Stomach (tissue), 4 donors: ENCODE results near the gene OR56B1.

ENCODE experiments used
- POLR2A ChIP-seq, 4 donors: fragments of 450-650 bp; IDR thresholded peaks; one replicate each; pipeline ENCODE4 v1.6.1; 2016; ENCODE audit warnings: antibody characterized with exemption in 4 of 4, control low read depth in 2 of 4, mild to moderate bottlenecking in 1 of 4, moderate library complexity in 1 of 4
- POLR2AphosphoS5 ChIP-seq, 3 donors: sonication (generic); formaldehyde crosslinking; IDR thresholded peaks; one replicate each; pipeline ENCODE4 v1.6.1; 2016; ENCODE audit warnings: antibody characterized with exemption in 3 of 3
- TF ChIP-seq, protein P1 (sequence below), 7 experiments: fragments of 450-650 bp in 4 of 7; fragments of 200-600 bp in 3 of 7; sonication (generic) in 3 of 7; IDR thresholded peaks; one replicate each; pipeline ENCODE4 v1.5.1; 2016 to 2019; ENCODE audit warnings: antibody characterized with exemption in 7 of 7, control low read depth in 2 of 7, mild to moderate bottlenecking in 1 of 7

DNA sequence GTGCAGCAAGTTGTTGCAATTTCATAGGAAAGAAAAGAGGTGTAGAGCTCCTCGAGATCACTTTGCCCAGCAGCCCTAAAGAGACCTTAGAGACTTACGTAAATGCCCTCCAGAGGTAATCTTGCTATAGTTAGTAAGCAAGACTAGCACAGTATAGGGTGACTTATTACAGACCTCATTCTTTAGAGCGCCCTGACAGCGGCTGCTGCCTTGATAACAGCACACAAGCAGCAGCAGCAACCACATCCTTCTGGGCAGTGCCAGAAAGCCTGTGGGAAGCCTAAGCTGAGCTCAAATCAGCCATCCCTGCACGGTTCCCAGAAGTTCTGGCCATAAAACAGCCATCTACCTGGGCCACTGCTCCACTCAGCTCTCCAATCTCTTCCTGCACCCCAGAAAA lies 22.6 kb upstream of the OR56B1 start:
- TF ChIP-seq, protein P1, sequence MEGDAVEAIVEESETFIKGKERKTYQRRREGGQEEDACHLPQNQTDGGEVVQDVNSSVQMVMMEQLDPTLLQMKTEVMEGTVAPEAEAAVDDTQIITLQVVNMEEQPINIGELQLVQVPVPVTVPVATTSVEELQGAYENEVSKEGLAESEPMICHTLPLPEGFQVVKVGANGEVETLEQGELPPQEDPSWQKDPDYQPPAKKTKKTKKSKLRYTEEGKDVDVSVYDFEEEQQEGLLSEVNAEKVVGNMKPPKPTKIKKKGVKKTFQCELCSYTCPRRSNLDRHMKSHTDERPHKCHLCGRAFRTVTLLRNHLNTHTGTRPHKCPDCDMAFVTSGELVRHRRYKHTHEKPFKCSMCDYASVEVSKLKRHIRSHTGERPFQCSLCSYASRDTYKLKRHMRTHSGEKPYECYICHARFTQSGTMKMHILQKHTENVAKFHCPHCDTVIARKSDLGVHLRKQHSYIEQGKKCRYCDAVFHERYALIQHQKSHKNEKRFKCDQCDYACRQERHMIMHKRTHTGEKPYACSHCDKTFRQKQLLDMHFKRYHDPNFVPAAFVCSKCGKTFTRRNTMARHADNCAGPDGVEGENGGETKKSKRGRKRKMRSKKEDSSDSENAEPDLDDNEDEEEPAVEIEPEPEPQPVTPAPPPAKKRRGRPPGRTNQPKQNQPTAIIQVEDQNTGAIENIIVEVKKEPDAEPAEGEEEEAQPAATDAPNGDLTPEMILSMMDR (IDR thresholded peaks at IDR 0.05): no peak
- TF ChIP-seq POLR2A (IDR thresholded peaks at IDR 0.05) (no peak), POLR2AphosphoS5 (IDR thresholded peaks at IDR 0.05) (no peak)
